HG02981 (cell line): ENCODE data around the gene DCAF15.
"Not testable (repeated sequence)": the region's sequence is repeated elsewhere in the genome, so short reads cannot be mapped to it uniquely, and the experiment has no call there.

Source experiments
- ATAC-seq: cut with Tn5 transposase; IDR thresholded peaks from one replicate; pipeline ENCODE4 v1.9.1; 2021; ENCODE audit warnings: mild to moderate bottlenecking, moderate library complexity; ENCODE audit not compliant: unreplicated experiment

Gene DCAF15

DNA sequence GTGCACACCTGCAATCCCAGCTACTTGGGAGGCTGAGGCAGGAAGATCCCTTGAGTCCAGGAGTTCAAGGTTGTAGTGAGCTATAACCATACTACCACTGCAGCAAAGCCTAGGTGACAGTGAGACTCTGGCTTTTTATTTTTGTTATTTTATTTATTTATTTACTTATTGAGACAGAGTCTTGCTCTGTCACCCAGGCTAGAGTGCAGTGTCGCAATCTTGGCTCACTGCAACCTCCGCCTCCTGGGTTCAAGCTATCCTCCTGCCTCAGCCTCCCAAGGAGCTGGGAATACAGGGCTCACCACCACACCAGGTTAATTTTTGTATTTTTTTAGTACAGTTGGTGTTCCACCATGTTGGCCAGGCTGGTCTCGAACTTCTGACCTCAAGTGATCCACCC, 21.2 kb downstream of the DCAF15 start:
- not testable (repeated sequence) for ATAC-seq

DNA sequence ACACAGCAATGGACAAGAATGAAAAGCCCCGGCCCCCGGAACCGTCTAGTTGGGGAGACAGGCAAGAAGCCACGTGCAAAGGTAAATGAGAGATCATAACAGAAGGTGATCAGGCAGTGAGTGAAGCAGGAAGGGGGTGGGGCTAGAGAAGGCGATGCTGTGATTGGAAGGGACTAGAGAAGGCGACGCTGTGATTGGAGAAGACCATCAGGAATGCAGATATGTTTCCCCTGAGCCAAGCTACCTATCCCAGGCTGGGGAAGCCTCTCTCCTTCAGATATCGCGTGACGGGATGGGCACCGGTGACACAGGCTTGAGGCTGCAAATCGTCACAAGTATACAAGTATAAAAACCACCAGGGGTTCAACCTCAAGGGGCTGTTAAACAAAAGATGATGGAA, 21.8 kb downstream of the DCAF15 start:
- no peak for ATAC-seq

- no peak for ATAC-seq
These were observed 23.6 kb downstream of the DCAF15 start for GRCh38 chr19:13975870-13976269.

DNA sequence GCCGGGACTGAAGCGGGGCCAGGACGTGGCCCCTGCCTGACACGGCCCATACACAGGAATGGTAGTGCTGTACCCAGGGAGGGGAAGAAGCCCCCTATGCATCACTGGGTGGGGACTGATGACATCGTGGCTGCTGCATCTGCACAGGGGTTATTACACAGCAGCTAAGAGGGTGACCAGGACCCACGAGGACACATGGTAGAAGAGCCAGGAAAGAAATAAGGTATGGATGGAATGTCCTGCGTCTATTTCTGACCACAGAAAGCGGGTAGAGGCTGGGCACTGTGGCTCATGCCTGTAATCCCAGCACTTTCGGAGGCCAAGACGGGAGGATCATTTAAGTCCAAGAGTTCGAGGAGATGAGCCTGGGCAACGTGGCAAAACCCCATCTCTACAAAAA, 24.1 kb downstream of the DCAF15 start:
- no peak for ATAC-seq

DNA sequence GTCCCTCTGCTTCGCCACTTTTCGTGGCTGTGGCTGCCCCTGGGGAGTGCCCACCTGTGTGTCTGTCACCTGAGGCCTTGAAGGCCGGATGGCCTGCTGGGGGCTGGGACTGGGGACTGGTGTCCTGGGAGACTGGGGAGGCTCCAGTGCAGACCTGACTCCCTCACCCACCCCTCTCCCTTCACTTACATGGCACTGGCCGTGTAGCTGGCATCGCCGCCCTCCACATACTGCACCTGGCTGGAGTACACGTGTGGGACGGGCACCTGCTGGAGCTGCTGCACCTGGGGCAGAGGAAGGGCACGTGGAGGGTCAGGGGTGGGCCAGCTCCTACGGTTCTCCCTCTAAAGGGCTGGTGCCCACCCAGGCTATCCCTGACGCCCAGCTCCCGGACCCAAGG, 25.5 kb downstream of the DCAF15 start:
- no peak for ATAC-seq

- ATAC-seq, result no peak
These were observed 26.3 kb downstream of the DCAF15 start for GRCh38 chr19:13978351-13979243.

- no peak for ATAC-seq
These were observed 26.9 kb downstream of the DCAF15 start for GRCh38 chr19:13979244-13979615.

GRCh38 chr19:13979686-13980085, 27.4 kb downstream of the DCAF15 start:
- ATAC-seq, result no peak

DNA sequence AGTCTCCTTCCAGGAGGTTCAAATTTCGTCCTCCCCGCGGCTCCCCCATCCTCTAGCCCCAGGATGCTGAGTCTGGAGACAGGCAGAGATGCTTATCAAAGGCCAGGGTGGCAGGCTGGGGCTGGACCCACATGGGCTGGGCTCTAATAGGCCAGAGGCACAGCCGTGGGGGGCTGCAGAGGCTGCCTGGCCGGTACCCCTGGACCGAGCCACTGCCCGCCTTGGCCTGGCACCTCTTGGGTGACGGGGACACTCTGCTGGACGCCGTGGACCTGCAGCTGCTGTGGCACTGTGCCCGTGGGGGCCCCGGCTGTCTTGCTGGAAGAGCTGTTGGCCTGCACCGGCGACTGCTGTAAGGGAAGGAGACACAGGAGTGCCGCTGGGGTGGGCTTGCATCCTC, 28.0 kb downstream of the DCAF15 start:
- no peak for ATAC-seq

GRCh38 chr19:13981021-13981420, 28.7 kb downstream of the DCAF15 start:
- ATAC-seq, result no peak

GRCh38 chr19:13981467-13981866, 29.2 kb downstream of the DCAF15 start:
- ATAC-seq, result no peak

DNA sequence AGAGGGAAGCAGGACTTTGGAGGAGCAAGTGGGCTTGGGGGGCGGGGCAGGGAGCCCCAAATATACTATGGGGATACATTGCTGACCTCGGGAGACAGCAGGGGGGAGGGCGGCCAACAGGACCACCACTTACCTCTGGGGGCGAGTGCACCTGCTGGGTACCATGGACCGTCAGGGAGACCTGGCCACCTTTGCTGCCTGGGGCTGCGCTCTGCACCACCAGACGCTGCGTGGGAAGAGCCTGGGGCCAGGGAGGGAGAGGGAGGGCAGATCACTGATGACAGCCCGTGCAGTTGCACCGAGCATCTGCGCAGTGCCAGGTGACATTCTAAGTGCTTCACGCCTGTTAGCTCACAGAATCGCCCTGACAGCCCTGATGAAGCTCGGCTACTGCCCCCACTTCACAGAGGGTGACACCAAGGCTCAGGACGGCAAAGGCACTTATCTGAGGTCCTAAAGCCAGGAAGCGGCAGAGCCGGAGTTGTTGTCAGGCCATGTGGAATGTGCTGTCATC, 29.7 kb downstream of the DCAF15 start:
- ATAC-seq, result no peak

- ATAC-seq, result no peak
These were observed 30.5 kb downstream of the DCAF15 start for GRCh38 chr19:13982773-13983172.

GRCh38 chr19:13983213-13983889, 31.0 kb downstream of the DCAF15 start:
- no peak for ATAC-seq

DNA sequence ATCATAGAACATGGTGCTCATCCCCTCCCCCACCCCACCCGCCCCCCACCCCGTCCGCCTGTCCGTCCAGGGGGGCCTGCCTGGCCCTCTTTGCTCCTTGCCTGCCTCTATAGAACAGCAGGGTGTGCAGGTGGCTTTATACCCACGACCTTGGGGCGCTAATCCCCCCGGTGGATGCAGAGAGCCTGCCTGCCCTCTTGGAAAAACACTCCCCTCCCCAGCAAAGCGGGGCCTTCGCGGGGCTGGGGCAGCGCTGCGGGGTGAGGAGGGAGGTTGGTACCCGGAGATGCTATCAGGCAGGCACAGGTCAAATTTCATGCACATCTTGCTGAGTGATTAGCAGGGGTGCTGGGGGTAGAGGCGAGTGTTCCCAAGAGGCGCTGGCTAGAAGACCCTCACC, 31.9 kb downstream of the DCAF15 start:
- ATAC-seq, result no peak

DNA sequence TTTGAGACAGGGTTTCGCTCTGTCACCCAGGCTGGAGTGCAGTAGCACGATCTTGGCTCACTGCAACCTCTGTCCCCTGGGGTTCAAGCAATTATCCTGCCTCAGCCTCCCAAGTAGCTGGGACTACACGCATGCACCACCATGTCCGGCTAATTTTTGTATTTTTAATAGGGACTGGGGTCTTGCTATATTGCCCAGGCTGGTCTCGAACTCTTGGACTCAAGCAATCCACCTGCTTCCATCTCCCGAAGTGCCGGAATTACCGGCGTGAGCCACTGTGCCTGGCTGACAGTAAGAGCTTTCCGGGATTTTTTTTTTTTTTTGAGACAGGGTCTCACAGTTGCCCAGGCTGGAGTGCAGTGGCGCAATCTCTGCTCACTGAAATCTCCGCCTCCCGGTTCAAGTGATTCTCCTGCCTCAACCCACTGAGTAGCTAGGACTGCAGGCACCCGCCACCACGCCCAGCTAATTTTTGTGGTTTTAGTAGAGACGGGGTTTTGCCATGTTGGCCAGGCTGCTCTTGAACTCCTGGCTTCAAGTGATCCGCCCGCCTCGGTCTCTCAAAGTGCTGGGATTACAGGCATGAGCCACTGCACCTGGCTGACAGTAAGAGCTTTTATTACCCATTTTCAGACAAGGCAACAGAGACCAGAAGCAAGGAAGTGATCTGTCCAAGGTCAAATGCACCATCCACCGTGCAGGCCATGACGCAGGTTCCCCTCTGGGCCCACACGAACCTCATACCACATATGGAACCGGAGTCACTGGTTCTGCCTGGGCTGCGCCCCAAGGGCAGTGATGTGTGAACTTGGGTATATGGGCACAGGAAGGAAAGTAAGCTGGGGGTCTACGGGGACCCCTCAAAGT, 32.8 kb downstream of the DCAF15 start:
- ATAC-seq, result no peak

GRCh38 chr19:13985771-13986347, 33.5 kb downstream of the DCAF15 start:
- no peak for ATAC-seq

- ATAC-seq, result peak; percentile 77
These were observed 34.1 kb downstream of the DCAF15 start for GRCh38 chr19:13986348-13986904.

GRCh38 chr19:13987101-13987890, 35.0 kb downstream of the DCAF15 start:
- no peak for ATAC-seq

- ATAC-seq, result no peak
These were observed 37.2 kb downstream of the DCAF15 start for GRCh38 chr19:13989487-13989886.
